Kidney glomerular epithelial cell (primary cell): Measurements from ENCODE around the gene CYGB.

Experiments used
- DNase-seq: peaks from one replicate; lab custom pipeline; 2025; lab: John Stamatoyannopoulos, UW

Gene CYGB

GRCh38 chr17:76550712-76551615 is 13.5 kb upstream of the CYGB start:
- DNase-seq, result peak; percentile 29

GRCh38 chr17:76549539-76549938 is 12.0 kb upstream of the CYGB start:
- no peak for DNase-seq

- no peak for DNase-seq
These were observed 11.7 kb upstream of the CYGB start for GRCh38 chr17:76549215-76549518.

DNA sequence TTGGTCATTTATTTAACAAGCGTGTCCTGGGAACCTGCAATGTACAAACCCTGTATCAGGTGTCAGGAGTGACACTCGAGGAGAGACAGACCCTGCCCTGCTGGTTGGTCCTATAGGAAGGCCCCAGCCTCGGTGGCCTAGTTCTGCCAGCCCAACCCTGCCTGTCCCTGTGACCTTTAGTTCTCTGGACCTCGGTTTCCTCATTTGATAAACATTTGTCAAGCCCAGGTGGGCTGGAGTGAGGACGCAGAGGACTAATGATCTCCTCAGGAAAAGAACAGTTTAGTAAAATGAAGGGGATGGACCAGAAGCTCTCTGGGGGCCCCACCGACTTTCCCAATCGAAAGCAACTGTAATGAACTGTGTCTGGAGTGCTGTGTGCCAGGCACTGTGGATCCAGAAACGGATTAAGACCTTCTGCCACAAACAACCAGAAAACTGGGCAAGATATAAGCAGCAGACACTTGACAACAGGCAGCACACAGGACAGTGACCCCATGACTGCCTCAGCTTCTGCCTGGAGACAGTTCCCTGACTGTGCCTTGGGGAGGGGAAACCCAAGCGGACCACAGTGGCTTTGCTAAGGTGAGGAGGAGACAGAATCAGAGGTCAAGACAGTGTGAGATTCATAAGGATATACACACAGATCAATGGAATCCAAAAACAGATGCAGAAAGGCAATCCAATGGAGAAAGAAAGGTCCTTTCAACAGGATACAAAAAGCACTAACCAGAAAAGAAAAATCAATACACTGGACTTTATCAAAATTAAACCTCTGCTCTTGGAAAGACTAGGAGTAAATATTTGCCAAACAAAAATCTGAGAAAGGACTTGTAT is 11.1 kb upstream of the CYGB start:
- DNase-seq, result no peak

- DNase-seq, result no peak
These were observed 10.2 kb upstream of the CYGB start for GRCh38 chr17:76547642-76548202.

- DNase-seq, result peak; percentile 36
These were observed 9.7 kb upstream of the CYGB start for GRCh38 chr17:76547183-76547641.

GRCh38 chr17:76546556-76547182 is 9.2 kb upstream of the CYGB start:
- DNase-seq, result no peak

DNA sequence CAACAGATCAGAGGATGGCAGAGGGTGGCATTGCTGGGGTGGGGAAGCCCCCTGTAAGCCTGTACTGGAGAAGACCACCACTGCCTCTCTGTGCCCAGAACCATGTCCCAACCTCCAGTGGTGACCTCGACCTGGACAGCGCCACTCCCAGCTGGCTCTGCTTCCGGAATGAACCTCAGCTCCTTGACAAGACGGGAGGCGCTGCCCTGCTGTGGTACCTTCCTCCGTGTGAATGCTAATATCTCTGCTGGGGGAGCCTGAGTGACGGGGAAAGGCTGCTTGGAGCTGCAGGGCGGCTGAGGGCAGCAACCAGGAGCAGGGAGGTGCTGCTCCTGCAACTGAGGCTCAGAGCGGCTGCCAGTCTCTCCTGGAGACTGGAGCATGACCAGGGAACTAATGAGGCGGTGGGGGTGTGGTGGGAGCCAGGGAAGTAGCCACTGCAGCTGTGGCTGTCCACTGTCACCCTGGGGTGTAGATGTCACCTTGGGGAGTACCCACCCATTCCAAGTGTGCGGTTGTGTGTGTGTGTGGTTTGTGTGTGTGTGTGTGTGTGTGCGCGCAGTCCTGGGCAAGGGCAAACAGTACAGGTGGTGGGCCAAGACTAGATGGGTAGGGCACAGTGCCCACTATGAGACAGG is 8.5 kb upstream of the CYGB start:
- DNase-seq, result no peak

- no peak for DNase-seq
These were observed 7.2 kb upstream of the CYGB start for GRCh38 chr17:76544546-76545365.

- no peak for DNase-seq
These were observed 6.5 kb upstream of the CYGB start for GRCh38 chr17:76543826-76544545.

- no peak for DNase-seq
These were observed 5.9 kb upstream of the CYGB start for GRCh38 chr17:76543482-76543825.

DNA sequence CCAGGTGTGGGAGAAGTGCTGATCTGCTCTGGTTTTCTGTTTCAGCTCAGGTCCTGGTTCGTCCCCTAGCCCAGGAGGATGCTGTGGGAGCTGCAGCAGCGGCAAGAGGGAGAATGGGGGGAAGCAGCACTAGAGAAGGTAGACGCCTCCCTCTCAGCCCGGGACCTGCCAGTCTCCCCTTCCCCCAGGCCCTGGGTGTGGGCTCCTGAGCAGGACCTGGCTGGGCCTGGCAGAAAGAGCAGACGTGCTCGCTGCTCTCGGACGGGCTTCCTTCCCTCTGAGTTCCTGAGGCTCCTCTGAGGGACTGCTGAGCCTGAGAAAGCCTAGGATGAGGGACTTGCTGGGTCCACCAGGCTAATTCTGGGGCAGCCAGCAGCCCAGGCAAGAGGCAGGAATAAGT is 5.5 kb upstream of the CYGB start:
- DNase-seq, result no peak

- DNase-seq, result no peak
These were observed 5.1 kb upstream of the CYGB start for GRCh38 chr17:76542566-76542971.

- no peak for DNase-seq
These were observed 4.4 kb upstream of the CYGB start for GRCh38 chr17:76541739-76542454.

GRCh38 chr17:76540381-76541300 is 3.1 kb upstream of the CYGB start:
- peak; percentile 98 for DNase-seq

DNA sequence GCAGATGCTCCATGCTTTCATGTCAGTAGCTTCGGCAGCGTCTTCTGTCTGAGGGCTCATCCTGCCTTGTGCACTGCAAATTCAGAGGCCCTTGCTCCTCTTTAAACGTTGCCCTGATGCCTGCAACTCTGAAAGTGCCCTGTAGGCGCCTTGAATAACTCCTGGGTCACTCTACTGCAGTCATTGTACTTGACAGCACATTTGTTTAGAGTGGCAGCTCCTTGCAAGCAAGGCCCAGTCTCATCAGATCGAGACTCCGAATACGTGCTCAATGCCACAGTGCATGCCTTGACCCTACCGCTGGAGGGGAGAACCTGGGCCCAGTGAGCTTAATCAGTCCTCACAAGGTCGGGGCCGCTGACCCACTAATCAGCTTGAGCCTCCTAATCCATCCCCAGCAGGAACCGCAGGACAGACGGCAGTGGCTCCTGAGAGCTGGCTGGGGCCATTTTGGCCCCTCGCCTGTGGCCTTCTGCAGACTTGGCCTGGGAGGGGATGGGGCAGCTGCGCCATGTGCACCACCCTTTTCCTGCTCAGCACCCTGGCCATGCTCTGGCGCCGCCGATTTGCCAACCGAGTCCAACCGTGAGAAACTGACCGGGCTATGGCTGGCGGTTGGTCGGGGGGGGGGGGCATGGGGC is 2.2 kb upstream of the CYGB start, which contains the start of gene PRCD:
Gene PRCD, plus strand, starts transcription at position 414 of the 641 bp plus-strand sequence. Its CDS starts 98 bp downstream, at position 512.
- DNase-seq, result no peak

DNA sequence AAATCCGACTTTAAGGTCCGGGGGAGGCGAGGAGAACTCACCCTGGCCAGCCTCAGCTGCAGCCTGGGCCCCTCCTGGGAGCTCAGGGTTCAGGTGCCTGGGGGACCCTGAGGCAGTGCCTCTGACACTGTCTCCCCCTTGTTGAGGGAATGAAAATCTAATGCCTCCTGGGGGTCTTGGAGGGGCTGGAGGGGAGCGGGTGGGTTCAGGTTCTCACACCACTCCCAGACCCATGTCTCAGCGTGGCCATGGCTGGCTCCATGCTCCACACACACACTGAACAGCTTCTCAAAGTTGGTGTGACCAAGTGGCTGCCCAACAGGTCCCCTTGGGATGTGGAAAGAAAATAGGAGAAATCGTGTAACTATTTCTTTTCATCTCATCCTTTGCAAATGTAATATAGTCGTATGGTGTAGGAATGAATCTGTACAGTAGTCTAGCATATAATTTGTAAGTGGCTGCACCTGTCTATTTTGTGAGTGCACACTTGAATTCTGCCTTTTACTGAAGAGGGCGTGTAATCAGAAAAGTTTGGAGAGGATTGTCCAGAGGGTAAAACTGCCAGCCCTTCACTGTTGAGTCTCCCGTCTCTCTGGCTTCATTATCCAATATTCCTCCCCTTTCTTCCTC is 1.5 kb upstream of the CYGB start:
- no peak for DNase-seq
